Activated B cell treated with CpG ODN at 0.5 μM for 24 hours (primary cell): ENCODE measurements around the gene CDKL5. TPM values are rescaled to one million over a fixed set of nuclear protein-coding genes. Genes with fewer than 3 reads are reported as not detected.

ENCODE experiments used
- ATAC-seq: fragments of 200-7000 bp; cut with Tn5 transposase; one replicate; pipeline ENCODE4 v1.10.0; 2021; ENCODE audit warnings: low read depth, mild to moderate bottlenecking, moderate library complexity
- CTCF ChIA-PET: fragments of 350-600 bp; sonication (Branson Sonifier 250); formaldehyde crosslinking; loops from one replicate; lab custom pipeline; 2021; ENCODE audit warnings: antibody characterized with exemption; lab: Charles Lee
- POLR2A ChIA-PET: fragments of 350-600 bp; sonication (Branson Sonifier 250); formaldehyde crosslinking; loops from one replicate; lab custom pipeline; 2021; ENCODE audit warnings: antibody characterized with exemption; lab: Charles Lee
- DNase-seq: peaks from one replicate; pipeline ENCODE4 v3.0.0; 2022
- H3K27ac Mint-ChIP-seq: one replicate; pipeline ENCODE4 v1.8.0; 2020; ENCODE audit warnings: mixed read lengths
- H3K27me3 Mint-ChIP-seq: one replicate; pipeline ENCODE4 v1.8.0; 2021; ENCODE audit warnings: mixed read lengths
- H3K36me3 Mint-ChIP-seq: one replicate; pipeline ENCODE4 v1.8.0; 2021; ENCODE audit warnings: low read depth, mixed read lengths
- H3K4me1 Mint-ChIP-seq: one replicate; pipeline ENCODE4 v1.8.0; 2021; ENCODE audit warnings: mixed read lengths
- H3K4me3 Mint-ChIP-seq: one replicate; pipeline ENCODE4 v1.8.0; 2020; ENCODE audit warnings: mild to moderate bottlenecking, mixed read lengths
- H3K9me3 Mint-ChIP-seq: one replicate; pipeline ENCODE4 v1.8.0; 2020; ENCODE audit warnings: mixed read lengths
- intact Hi-C: fragments of 100-400 bp; cut with micrococcal nuclease; formaldehyde crosslinking; loops from one replicate; pipeline ENCODE4 v1.15.1; 2024
- total RNA-seq: library from RNA; stranded (reverse); gene quantifications from 2 replicates; pipeline ENCODE4 v1.2.3, GENCODE V29; 2022
- TF ChIP-seq, protein P1 (sequence below): fragments of 200-600 bp; IDR thresholded peaks from one replicate; pipeline ENCODE4 v1.8.0; 2022; ENCODE audit warnings: antibody characterized with exemption, mild to moderate bottlenecking

The CDKL5 gene
- total RNA-seq, 1 donor from 2014 or later: 3.8 TPM

DNA sequence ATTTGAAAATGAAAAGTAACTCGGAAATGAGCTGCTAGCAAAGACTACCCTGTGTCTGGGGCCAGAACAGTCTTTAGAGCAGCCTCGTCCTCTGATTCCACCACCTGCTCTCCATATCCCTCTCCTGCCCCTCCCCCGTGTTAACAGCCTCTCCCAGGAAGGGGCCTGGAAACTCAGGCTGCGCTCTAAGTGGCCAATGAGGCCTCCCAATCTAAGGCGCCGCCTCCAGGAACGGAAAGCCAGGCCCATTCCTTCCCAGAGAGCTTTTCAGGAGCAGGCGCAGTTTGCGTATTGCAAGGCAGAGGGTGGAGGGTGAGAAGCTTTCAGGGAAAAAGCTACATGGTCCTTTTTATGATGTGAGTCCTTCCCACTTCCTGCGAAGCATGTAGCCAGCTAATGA, 215.3 kb downstream of the CDKL5 start:
- Mint-ChIP-seq H3K27me3 (no peaks in the 10 kb centered on the region), H3K36me3 (no peaks in the 10 kb centered on the region), H3K27ac (no peak overlapping the region), H3K9me3 (no peaks in the 10 kb centered on the region), H3K4me3 (no peak overlapping the region), H3K4me1 (no peaks in the 10 kb centered on the region)
- CTCF ChIA-PET: no interaction called here
- TF ChIP-seq, protein P1, sequence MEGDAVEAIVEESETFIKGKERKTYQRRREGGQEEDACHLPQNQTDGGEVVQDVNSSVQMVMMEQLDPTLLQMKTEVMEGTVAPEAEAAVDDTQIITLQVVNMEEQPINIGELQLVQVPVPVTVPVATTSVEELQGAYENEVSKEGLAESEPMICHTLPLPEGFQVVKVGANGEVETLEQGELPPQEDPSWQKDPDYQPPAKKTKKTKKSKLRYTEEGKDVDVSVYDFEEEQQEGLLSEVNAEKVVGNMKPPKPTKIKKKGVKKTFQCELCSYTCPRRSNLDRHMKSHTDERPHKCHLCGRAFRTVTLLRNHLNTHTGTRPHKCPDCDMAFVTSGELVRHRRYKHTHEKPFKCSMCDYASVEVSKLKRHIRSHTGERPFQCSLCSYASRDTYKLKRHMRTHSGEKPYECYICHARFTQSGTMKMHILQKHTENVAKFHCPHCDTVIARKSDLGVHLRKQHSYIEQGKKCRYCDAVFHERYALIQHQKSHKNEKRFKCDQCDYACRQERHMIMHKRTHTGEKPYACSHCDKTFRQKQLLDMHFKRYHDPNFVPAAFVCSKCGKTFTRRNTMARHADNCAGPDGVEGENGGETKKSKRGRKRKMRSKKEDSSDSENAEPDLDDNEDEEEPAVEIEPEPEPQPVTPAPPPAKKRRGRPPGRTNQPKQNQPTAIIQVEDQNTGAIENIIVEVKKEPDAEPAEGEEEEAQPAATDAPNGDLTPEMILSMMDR: no peak
- intact Hi-C loops: no loop called here
- no peak for DNase-seq
- ATAC-seq: no peak
- POLR2A ChIA-PET: no interaction called here

DNA sequence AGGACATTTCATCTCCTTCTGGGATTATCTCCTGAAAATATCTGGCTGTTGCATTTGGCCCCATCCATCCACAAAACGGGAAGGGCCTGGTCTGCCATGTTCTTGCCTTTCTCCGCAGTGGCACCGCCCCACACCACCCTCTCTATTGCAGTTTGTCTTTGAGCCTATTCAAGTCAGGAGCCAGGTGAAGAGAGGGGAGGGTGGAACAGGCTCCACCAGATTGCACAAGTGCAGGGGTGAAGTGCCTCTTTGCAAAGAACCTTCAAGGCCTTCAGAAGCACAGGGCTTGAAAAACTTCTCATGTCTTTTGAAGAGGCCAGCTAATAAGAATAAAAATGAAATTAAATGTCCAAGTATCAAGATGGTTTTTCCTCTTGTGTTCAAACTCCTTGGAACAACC, 217.8 kb downstream of the CDKL5 start:
- CTCF ChIA-PET: no interaction called here

DNA sequence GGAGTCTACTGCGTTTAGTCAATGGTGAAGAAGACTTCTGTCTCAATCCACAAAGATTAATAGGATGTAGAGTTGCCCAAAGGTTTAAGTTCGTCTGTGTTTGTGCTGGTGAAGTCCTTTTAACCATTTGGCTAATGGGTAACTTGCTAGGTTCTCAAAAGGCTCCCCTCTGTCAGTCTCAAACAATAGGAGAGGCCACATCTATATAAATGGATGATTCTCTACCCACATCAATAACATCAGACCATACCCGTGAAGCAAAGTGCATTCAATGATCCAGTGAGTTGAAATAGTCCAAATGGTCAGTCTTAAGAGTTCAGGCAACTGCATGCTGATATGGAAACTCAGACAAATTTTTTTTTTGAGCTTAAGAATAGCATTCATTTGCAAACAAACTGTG, 218.4 kb downstream of the CDKL5 start:
- no peaks in the 10 kb centered on the region for H3K27me3 Mint-ChIP-seq
- H3K4me3 Mint-ChIP-seq: no peak overlapping the region
- no peaks in the 10 kb centered on the region for H3K36me3 Mint-ChIP-seq

More for the DNA sequence above, 217.8 kb downstream of the CDKL5 start:
- ATAC-seq: no peak
- Mint-ChIP-seq H3K27ac (no peak overlapping the region), H3K27me3 (no peaks in the 10 kb centered on the region), H3K36me3 (no peaks in the 10 kb centered on the region), H3K9me3 (no peaks in the 10 kb centered on the region), H3K4me1 (no peaks in the 10 kb centered on the region), H3K4me3 (no peak overlapping the region)
- intact Hi-C loops: no loop called here
- no peak for DNase-seq
- TF ChIP-seq, protein P1: no peak
- POLR2A ChIA-PET: no interaction called here

DNA sequence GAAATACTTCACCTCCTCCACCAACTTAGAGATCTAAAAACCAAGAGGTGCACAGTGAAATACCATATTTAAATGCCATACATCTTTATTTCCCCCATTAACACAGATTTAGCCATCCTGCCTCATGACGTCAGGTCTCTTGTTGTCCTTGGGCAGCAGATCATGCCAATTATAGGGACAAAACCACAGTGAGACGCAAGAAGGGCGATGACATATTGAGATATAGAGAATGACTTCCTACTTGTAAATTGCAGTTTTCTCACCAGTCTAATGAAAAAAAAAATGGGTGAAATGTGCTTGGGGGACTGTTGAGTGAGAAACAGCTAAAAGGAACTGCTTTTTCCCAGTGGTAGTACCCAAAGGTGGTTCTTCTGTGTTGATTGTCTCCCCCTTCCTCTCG, 222.2 kb downstream of the CDKL5 start:
- Mint-ChIP-seq H3K27ac (no peak overlapping the region), H3K4me3 (no peak overlapping the region), H3K27me3 (no peaks in the 10 kb centered on the region), H3K4me1 (no peaks in the 10 kb centered on the region), H3K36me3 (no peaks in the 10 kb centered on the region), H3K9me3 (no peaks in the 10 kb centered on the region)
- ChIA-PET POLR2A (no interaction called here), CTCF (no interaction called here)
- intact Hi-C loops: no loop called here
- TF ChIP-seq, protein P1: no peak
- ATAC-seq (no peak), DNase-seq (no peak)

More for the DNA sequence above, 218.4 kb downstream of the CDKL5 start:
- DNase-seq (no peak), ATAC-seq (no peak)
- intact Hi-C loops: no loop called here
- TF ChIP-seq, protein P1: no peak
- H3K27ac Mint-ChIP-seq: no peak overlapping the region
- ChIA-PET CTCF (no interaction called here), POLR2A (no interaction called here)
- H3K9me3 Mint-ChIP-seq: no peaks in the 10 kb centered on the region
- no peaks in the 10 kb centered on the region for H3K4me1 Mint-ChIP-seq

DNA sequence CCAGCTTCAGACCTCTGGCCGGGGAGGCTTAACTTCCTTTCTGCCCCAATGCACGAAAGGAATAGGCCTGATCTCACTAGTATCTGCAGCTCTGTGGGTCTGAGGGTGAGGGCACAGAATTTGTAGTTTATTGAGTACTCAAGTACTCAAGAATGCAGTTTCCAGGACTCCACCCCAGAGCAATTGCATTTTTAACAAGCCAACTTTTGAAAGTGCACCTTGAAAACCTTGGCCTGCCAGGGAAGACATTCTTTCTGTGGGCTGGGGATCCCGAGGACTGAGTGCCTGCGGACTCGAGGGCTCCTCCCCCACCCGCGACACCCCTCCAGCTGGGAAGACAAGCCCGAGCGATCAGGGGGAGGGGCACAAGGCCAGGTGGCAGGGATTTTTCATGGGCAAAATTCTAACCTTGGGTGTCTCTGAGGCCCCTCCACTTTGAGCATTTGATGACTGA, 224.1 kb downstream of the CDKL5 start:
- Mint-ChIP-seq H3K36me3 (no peaks in the 10 kb centered on the region), H3K27ac (no peak overlapping the region)
- no peak for DNase-seq

More for the DNA sequence above, 224.1 kb downstream of the CDKL5 start:
- H3K4me1 Mint-ChIP-seq: no peaks in the 10 kb centered on the region
- intact Hi-C loops: no loop called here
- no peak overlapping the region for H3K4me3 Mint-ChIP-seq
- TF ChIP-seq, protein P1: no peak
- no peaks in the 10 kb centered on the region for H3K9me3 Mint-ChIP-seq
- no peaks in the 10 kb centered on the region for H3K27me3 Mint-ChIP-seq
- ATAC-seq: no peak
- POLR2A ChIA-PET: no interaction called here
- CTCF ChIA-PET: no interaction called here
